HG02588 (cell line): ENCODE data around the gene SUPT5H.
"Not testable (repeated sequence)": the region's sequence is repeated elsewhere in the genome, so short reads cannot be mapped to it uniquely, and the experiment has no call there.

ENCODE experiments used
- ATAC-seq: cut with Tn5 transposase; IDR thresholded peaks from one replicate; pipeline ENCODE4 v1.9.1; 2021; ENCODE audit warnings: mild to moderate bottlenecking, moderate library complexity; ENCODE audit not compliant: unreplicated experiment

SUPT5H gene

GRCh38 chr19:39463403-39463802 is 18.0 kb downstream of the SUPT5H start:
- ATAC-seq: no peak

- ATAC-seq: no peak
Measured at GRCh38 chr19:39465956-39466747, 20.8 kb downstream of the SUPT5H start.

- no peak for ATAC-seq
Measured at GRCh38 chr19:39467941-39468340, 22.6 kb downstream of the SUPT5H start.

- no peak for ATAC-seq
Measured at GRCh38 chr19:39469036-39469435, 23.7 kb downstream of the SUPT5H start.

GRCh38 chr19:39469567-39469966 is 24.2 kb downstream of the SUPT5H start:
- no peak for ATAC-seq

GRCh38 chr19:39470724-39471339 is 25.4 kb downstream of the SUPT5H start:
- no peak for ATAC-seq

GRCh38 chr19:39471756-39472536 is 26.6 kb downstream of the SUPT5H start:
- no peak for ATAC-seq

- ATAC-seq: no peak
Measured at GRCh38 chr19:39472746-39473442, 27.5 kb downstream of the SUPT5H start.

GRCh38 chr19:39473443-39473960 is 28.1 kb downstream of the SUPT5H start:
- no peak for ATAC-seq

- no peak for ATAC-seq
Measured at GRCh38 chr19:39474139-39474620, 28.8 kb downstream of the SUPT5H start.

GRCh38 chr19:39475748-39476147 is 30.4 kb downstream of the SUPT5H start:
- ATAC-seq: no peak

- ATAC-seq: not testable (repeated sequence)
Measured at GRCh38 chr19:39479319-39479801, 34.0 kb downstream of the SUPT5H start.

- ATAC-seq: no peak
Measured at GRCh38 chr19:39479916-39480315, 34.5 kb downstream of the SUPT5H start.

GRCh38 chr19:39480337-39481228 is 35.2 kb downstream of the SUPT5H start, which contains the start of gene TIMM50:
TIMM50 (plus strand) TSS chr19:39480838; CDS start chr19:39480854, 16 bp downstream.
- ATAC-seq: peak; percentile 81

GRCh38 chr19:39481229-39481545 is 35.8 kb downstream of the SUPT5H start:
- no peak for ATAC-seq

GRCh38 chr19:39481676-39482075 is 36.3 kb downstream of the SUPT5H start:
- ATAC-seq: no peak

GRCh38 chr19:39483141-39483540 is 37.8 kb downstream of the SUPT5H start:
- no peak for ATAC-seq

- ATAC-seq: no peak
Measured at GRCh38 chr19:39489756-39490155, 44.4 kb downstream of the SUPT5H start.

GRCh38 chr19:39492225-39492624 is 46.8 kb downstream of the SUPT5H start:
- ATAC-seq: no peak

- no peak for ATAC-seq
Measured at GRCh38 chr19:39492788-39493187, 47.4 kb downstream of the SUPT5H start.
